NCI-H446 (cell line): ENCODE measurements around the gene IP6K1.
"Not testable (repeated sequence)": the region's sequence is repeated elsewhere in the genome, so short reads cannot be mapped to it uniquely, and the experiment has no call there.

Experiments
- DNase-seq, 2 experiments: peaks; one replicate each; lab custom pipeline; 2025; lab: John Stamatoyannopoulos, UW

IP6K1 gene

GRCh38 chr3:49786357-49787181, at the start of gene IP6K1:
Gene IP6K1 (minus strand): TSS chr3:49786542. CDS start chr3:49748040, 38,502 bp downstream.
- DNase-seq, result peak; percentile 96 to 98

GRCh38 chr3:49831341-49831740, 45.0 kb upstream of the IP6K1 start:
- DNase-seq, result no peak

- no peak for DNase-seq
Measured at GRCh38 chr3:49826016-49826415, 39.7 kb upstream of the IP6K1 start.

- DNase-seq, result not testable (repeated sequence)
Measured at GRCh38 chr3:49823131-49823530, 36.8 kb upstream of the IP6K1 start.

- DNase-seq, result peak in 1 of 2 experiments; percentile 7
Measured at GRCh38 chr3:49813497-49814174, 27.3 kb upstream of the IP6K1 start, which contains the start of gene UBA7. Gene UBA7 (minus strand): TSS chr3:49813953. CDS start chr3:49813787, 166 bp downstream.

GRCh38 chr3:49812916-49813496, 26.7 kb upstream of the IP6K1 start:
- no peak for DNase-seq

GRCh38 chr3:49807431-49808114, 21.2 kb upstream of the IP6K1 start:
- DNase-seq, result no peak

GRCh38 chr3:49806850-49807249, 20.5 kb upstream of the IP6K1 start:
- no peak for DNase-seq

GRCh38 chr3:49805897-49806701, 19.8 kb upstream of the IP6K1 start:
- DNase-seq, result no peak

- peak; percentile 7 to 52 for DNase-seq
Measured at GRCh38 chr3:49805367-49805782, 19.0 kb upstream of the IP6K1 start.

- DNase-seq, result no peak
Measured at GRCh38 chr3:49804141-49805041, 18.0 kb upstream of the IP6K1 start.

GRCh38 chr3:49803465-49804140, 17.3 kb upstream of the IP6K1 start:
- no peak for DNase-seq

- DNase-seq, result peak; percentile 59 to 75
Measured at GRCh38 chr3:49802719-49803464, 16.6 kb upstream of the IP6K1 start, which contains the start of gene INKA1. Gene INKA1 (plus strand): TSS chr3:49803261. CDS start chr3:49803393, 132 bp downstream.

GRCh38 chr3:49801160-49801559, 14.8 kb upstream of the IP6K1 start:
- DNase-seq, result no peak

GRCh38 chr3:49799761-49800160, 13.4 kb upstream of the IP6K1 start, which contains the start of gene CDHR4:
Gene CDHR4 (minus strand): TSS chr3:49799873. CDS start chr3:49799812, 61 bp downstream.
- no peak for DNase-seq

GRCh38 chr3:49799105-49799504, 12.8 kb upstream of the IP6K1 start:
- no peak for DNase-seq

GRCh38 chr3:49794926-49795905, 8.9 kb upstream of the IP6K1 start:
- DNase-seq, result no peak
